ENCODE results near the gene SF3B5. TPM values are rescaled to one million over a fixed set of nuclear protein-coding genes. Genes with fewer than 3 reads are reported as not detected.
"Not testable (repeated sequence)": the region's sequence is repeated elsewhere in the genome, so short reads cannot be mapped to it uniquely, and the experiment has no call there.

The SF3B5 gene
- total RNA-seq, 6 experiments from 2014 or later = 59.2 to 206 (median 70.6) TPM

DNA sequence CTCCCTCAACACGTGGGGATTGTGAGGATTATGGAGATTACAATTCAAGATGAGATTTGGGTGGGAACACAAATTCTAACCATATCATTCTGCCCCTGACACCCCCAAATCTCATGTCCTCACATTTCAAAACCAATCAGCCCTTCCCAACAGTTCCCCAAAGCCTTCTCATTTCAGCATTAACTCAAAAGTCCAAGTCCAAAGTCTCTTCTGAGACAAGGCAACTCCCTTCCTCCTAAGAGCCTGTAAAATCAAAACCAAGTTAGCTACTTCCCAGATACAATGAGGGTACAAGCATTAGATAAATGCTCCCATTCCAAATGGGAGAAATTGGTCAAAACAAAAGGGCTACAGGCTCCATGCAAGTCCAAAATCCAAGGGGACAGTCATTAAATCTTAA, 47.7 kb downstream of the SF3B5 start:
- intact Hi-C loops (cut with DNase I) = no loop called here
- H3K27me3 ChIP-seq = no peaks in the 10 kb centered on the region
- no peak for TF ChIP-seq CTCF (IDR thresholded peaks at IDR 0.05)
- TF ChIP-seq POLR2A (IDR thresholded peaks at IDR 0.05) = no peak
- ATAC-seq (no peak), DNase-seq (no peak)
- no peak overlapping the region for H3K4me3 ChIP-seq
- no peaks in the 10 kb centered on the region for H3K9me3 ChIP-seq
- H3K36me3 ChIP-seq = no peaks in the 10 kb centered on the region
- 80% methylated on average over 1 of the region's 1 CpG for WGBS (ENCODE audit: insufficient coverage, low coverage, low lambda C conversion rate, missing lambda C conversion rate)
- no peak overlapping the region for H3K27ac ChIP-seq
- H3K4me1 ChIP-seq = no peaks in the 10 kb centered on the region

GRCh38 chr6:144046672-144047071, 48.7 kb downstream of the SF3B5 start:
- H3K9me3 ChIP-seq; ATAC-seq; H3K36me3 ChIP-seq; H3K4me1 ChIP-seq; H3K4me3 ChIP-seq; H3K27me3 ChIP-seq; DNase-seq; H3K27ac ChIP-seq; intact Hi-C loops (cut with DNase I): not testable (repeated sequence)
- 83% methylated on average over 3 of the region's 8 CpGs for WGBS (ENCODE audit: insufficient coverage, low coverage, low lambda C conversion rate, missing lambda C conversion rate)

DNA sequence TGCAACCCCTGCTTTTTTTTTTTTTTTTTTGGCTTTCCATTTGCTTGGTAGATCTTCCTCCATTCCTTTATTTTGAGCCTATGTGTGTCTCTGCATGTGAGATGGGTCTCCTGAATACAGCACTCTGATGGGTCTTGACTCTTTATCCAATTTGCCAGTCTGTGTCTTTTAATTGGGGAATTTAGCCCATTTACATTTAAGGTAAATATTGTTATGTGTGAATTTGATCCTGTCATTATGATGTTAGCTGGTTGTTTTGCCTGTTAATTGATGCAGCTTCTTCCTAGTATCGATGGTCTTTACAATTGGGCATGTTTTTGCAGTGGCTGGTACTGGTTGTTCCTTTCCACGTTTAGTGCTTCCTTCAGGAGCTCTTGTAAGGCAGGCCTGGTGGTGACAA, 50.4 kb downstream of the SF3B5 start:
- H3K27me3 ChIP-seq; ATAC-seq; H3K4me3 ChIP-seq; H3K27ac ChIP-seq; intact Hi-C loops (cut with DNase I); H3K36me3 ChIP-seq; DNase-seq; H3K9me3 ChIP-seq; H3K4me1 ChIP-seq: not testable (repeated sequence)
- 68% methylated on average over 2 of the region's 2 CpGs for WGBS (ENCODE audit: insufficient coverage, low coverage, low lambda C conversion rate, missing lambda C conversion rate)

Other genes with a start within 250 kb of the SF3B5 start
- not detected for gene ZC2HC1B, start 231.1 kb downstream of the SF3B5 start, total RNA-seq
- gene PLAGL1, start 87.3 kb downstream of the SF3B5 start, total RNA-seq = 1 to 10 TPM in 5 of 6 experiments, under 1 TPM in 1; 0.74 to 3.2 (median 1.6) TPM
- 1 to 10 TPM in 5 of 6 experiments, under 1 TPM in 1; 0.86 to 7.4 (median 4.1) TPM for gene STX11, start 54.9 kb upstream of the SF3B5 start, total RNA-seq
- gene UTRN, start 189.8 kb upstream of the SF3B5 start, total RNA-seq = 10 to 100 TPM; 27.7 to 66.5 (median 40.8) TPM

All from right lobe of liver (tissue), 6 donors.